ENCODE results near the gene TGFBR3L. TPM values are rescaled to one million over a fixed set of nuclear protein-coding genes. Genes with fewer than 3 reads are reported as not detected.

Gene TGFBR3L
- total RNA-seq: 1.2 and 1.7 TPM in 2 replicates

GRCh38 chr19:7914598-7915045, at the start of gene TGFBR3L:
Gene TGFBR3L (plus strand): TSS chr19:7914830.

GRCh38 chr19:7874076-7874896, 40.3 kb upstream of the TGFBR3L start, which contains the start of gene PRR36:
Gene PRR36 (minus strand): TSS chr19:7874390. CDS start chr19:7873689, 701 bp downstream.

GRCh38 chr19:7888145-7888825, 26.3 kb upstream of the TGFBR3L start, which contains the start of gene LRRC8E:
Gene LRRC8E (plus strand): TSS chr19:7888510. CDS start chr19:7895604, 7,094 bp downstream.

GRCh38 chr19:7903244-7904073, 11.2 kb upstream of the TGFBR3L start, which contains the start of gene MAP2K7:
Gene MAP2K7 (plus strand): TSS chr19:7903877. CDS start chr19:7903945, 68 bp downstream.

GRCh38 chr19:7919610-7920518, 5.2 kb downstream of the TGFBR3L start, which contains the start of gene SNAPC2:
Gene SNAPC2 (plus strand): TSS chr19:7920338. CDS start chr19:7920367, 29 bp downstream.

GRCh38 chr19:7926021-7926726, 11.5 kb downstream of the TGFBR3L start, which contains the start of gene CTXN1:
Gene CTXN1 (minus strand): TSS chr19:7926135. CDS start chr19:7925538, 597 bp downstream.

GRCh38 chr19:7943444-7944176, 29.0 kb downstream of the TGFBR3L start, which contains the start of gene TIMM44:
Gene TIMM44 (minus strand): TSS chr19:7943666. CDS start chr19:7943651, 15 bp downstream.

Other genes starting within 250 kb of the TGFBR3L start
- not detected in 2 replicates for gene RETN, start 245.8 kb upstream of the TGFBR3L start, total RNA-seq
- not detected in 2 replicates for gene MCEMP1, start 237.7 kb upstream of the TGFBR3L start, total RNA-seq
- gene TRAPPC5, start 234.0 kb upstream of the TGFBR3L start, total RNA-seq: 118 and 218 TPM in 2 replicates
- not detected in 2 replicates for gene FCER2, start 212.7 kb upstream of the TGFBR3L start, total RNA-seq
- not detected in 2 replicates for gene CLEC4G, start 182.7 kb upstream of the TGFBR3L start, total RNA-seq
- gene CD209, start 167.3 kb upstream of the TGFBR3L start, total RNA-seq: not detected in 2 replicates
- not detected in 2 replicates for gene CLEC4M, start 151.6 kb upstream of the TGFBR3L start, total RNA-seq
- 13.4 and 18.3 TPM in 2 replicates for gene EVI5L, start 84.6 kb upstream of the TGFBR3L start, total RNA-seq
- gene PRR36, start 40.4 kb upstream of the TGFBR3L start, total RNA-seq: not detected in 2 replicates
- gene LRRC8E, start 26.3 kb upstream of the TGFBR3L start, total RNA-seq: 4.2 and 5.8 TPM in 2 replicates
- 7.6 and 10.7 TPM in 2 replicates for gene MAP2K7, start 11.0 kb upstream of the TGFBR3L start, total RNA-seq
- 10.4 and 17.7 TPM in 2 replicates for gene SNAPC2, start 5.5 kb downstream of the TGFBR3L start, total RNA-seq
- 0.26 and 0.63 TPM in 2 replicates for gene CTXN1, start 11.3 kb downstream of the TGFBR3L start, total RNA-seq
- gene TIMM44, start 28.8 kb downstream of the TGFBR3L start, total RNA-seq: 42.4 and 62.0 TPM in 2 replicates
- gene ELAVL1, start 90.8 kb downstream of the TGFBR3L start, total RNA-seq: 10.2 and 28.5 TPM in 2 replicates
- 0.16 TPM in 1 of 2 replicates, not detected in the other for gene CCL25, start 137.9 kb downstream of the TGFBR3L start, total RNA-seq
- not detected in 2 replicates for gene FBN3, start 234.8 kb downstream of the TGFBR3L start, total RNA-seq